Loucy (cell line): ENCODE data around the gene FAF1.

ENCODE experiments used
- EZH2phosphoT487 ChIP-seq: fragments of 200-600 bp; IDR thresholded peaks from 2 replicates; pipeline ENCODE4 v1.6.1; 2018; ENCODE audit warnings: antibody characterized with exemption, mild to moderate bottlenecking, moderate library complexity, borderline replicate concordance
- TF ChIP-seq, protein P1 (sequence below): fragments of 200-600 bp; sonication (generic); conservative IDR thresholded peaks from 2 replicates; pipeline ENCODE4 v1.5.1; 2014; ENCODE audit warnings: mild to moderate bottlenecking, antibody characterized with exemption, low read length

DNA sequence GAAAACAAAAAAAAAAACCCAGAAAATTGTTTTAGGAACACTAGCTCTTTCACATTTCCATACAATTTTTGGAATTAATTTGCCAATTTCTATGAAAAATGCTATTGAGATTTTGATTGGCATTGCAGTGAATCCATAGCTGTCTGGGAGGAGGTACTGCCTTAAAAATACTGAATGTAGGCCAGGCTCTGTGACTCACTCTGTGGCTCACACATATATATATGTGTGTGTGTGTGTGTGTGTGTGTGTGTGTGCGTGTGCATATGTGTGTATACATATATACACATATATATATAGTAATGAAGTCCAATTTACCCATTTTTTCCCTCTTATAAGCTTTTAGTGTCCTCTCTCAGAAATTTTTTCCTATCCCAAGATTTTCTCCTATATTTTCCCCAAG lies 322.6 kb downstream of the FAF1 start:
- TF ChIP-seq, protein P1, sequence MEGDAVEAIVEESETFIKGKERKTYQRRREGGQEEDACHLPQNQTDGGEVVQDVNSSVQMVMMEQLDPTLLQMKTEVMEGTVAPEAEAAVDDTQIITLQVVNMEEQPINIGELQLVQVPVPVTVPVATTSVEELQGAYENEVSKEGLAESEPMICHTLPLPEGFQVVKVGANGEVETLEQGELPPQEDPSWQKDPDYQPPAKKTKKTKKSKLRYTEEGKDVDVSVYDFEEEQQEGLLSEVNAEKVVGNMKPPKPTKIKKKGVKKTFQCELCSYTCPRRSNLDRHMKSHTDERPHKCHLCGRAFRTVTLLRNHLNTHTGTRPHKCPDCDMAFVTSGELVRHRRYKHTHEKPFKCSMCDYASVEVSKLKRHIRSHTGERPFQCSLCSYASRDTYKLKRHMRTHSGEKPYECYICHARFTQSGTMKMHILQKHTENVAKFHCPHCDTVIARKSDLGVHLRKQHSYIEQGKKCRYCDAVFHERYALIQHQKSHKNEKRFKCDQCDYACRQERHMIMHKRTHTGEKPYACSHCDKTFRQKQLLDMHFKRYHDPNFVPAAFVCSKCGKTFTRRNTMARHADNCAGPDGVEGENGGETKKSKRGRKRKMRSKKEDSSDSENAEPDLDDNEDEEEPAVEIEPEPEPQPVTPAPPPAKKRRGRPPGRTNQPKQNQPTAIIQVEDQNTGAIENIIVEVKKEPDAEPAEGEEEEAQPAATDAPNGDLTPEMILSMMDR: no peak
- TF ChIP-seq EZH2phosphoT487: no peak
